Esophagus squamous epithelium (tissue), 5 donors: ENCODE data around the gene HERC4. TPM values are rescaled to one million over a fixed set of nuclear protein-coding genes. Genes with fewer than 3 reads are reported as not detected.

Experiments used
- DNase-seq: peaks from one replicate; lab custom pipeline; 2025; lab: John Stamatoyannopoulos, UW
- H3K27ac ChIP-seq, 4 donors: fragments of 200-600 bp; sonication (generic); one replicate each; pipeline ENCODE4 v1.5.1; 2016 to 2019; ENCODE audit warnings: mild to moderate bottlenecking in 1 of 4
- H3K27me3 ChIP-seq, 4 donors: fragments of 200-600 bp; sonication (generic); 1 replicate in 3 of 4; 2 replicates in 1 of 4; pipeline versions ENCODE4 v1.5.1 to v1.6.0; 2017 to 2021; ENCODE audit warnings: antibody characterized with exemption in 1 of 4
- H3K36me3 ChIP-seq, 3 donors: fragments of 200-600 bp; sonication (generic); one replicate each; pipeline ENCODE4 v1.5.1; 2016 to 2019
- H3K4me1 ChIP-seq, 3 donors: fragments of 200-600 bp; sonication (generic); one replicate each; pipeline ENCODE4 v1.5.1; 2017 to 2019
- H3K4me3 ChIP-seq, 4 donors: fragments of 200-600 bp; sonication (generic); 1 replicate in 3 of 4; 2 replicates in 1 of 4; pipeline ENCODE4 v1.5.1; 2016 to 2019; ENCODE audit warnings: mild to moderate bottlenecking in 2 of 4, moderate library complexity in 1 of 4
- H3K9me3 ChIP-seq, 3 donors: fragments of 200-600 bp; sonication (generic); one replicate each; pipeline ENCODE4 v1.5.1; 2016 to 2019
- CTCF ChIP-seq, 6 experiments: fragments of 450-650 bp in 4 of 6; fragments of 200-600 bp in 2 of 6; sonication (generic) in 2 of 6; IDR thresholded peaks; one replicate each; pipeline ENCODE4 v1.5.1; 2016 to 2019; ENCODE audit warnings: antibody characterized with exemption in 6 of 6, mild to moderate bottlenecking in 4 of 6, moderate library complexity in 4 of 6
- POLR2A ChIP-seq, 4 donors: fragments of 450-650 bp; IDR thresholded peaks; one replicate each; pipeline ENCODE4 v1.6.1; 2017; ENCODE audit warnings: antibody characterized with exemption in 4 of 4, mild to moderate bottlenecking in 4 of 4, moderate library complexity in 3 of 4
- WGBS, 2 donors: methylation state at CpG; one replicate each; pipeline ENCODE4 v1.1.5; 2018; 5-methylcytosine and 5-hydroxymethylcytosine counted together
- intact Hi-C: fragments of 100-400 bp; cut with DNase I; formaldehyde crosslinking; loops from one replicate; pipeline ENCODE4 v1.15.0; 2022
- total RNA-seq, 4 donors: library from RNA; depleted of rRNA; stranded (reverse); fragments of >200 nt; gene quantifications; one replicate each; pipeline ENCODE4 v1.1.0, GENCODE V29; 2016
- donor health status: DM: yes; HTN: yes; CAD: no.

The HERC4 gene
- total RNA-seq, 4 donors from 2014 or later = 23.6 to 47.5 (median 35.0) TPM

DNA sequence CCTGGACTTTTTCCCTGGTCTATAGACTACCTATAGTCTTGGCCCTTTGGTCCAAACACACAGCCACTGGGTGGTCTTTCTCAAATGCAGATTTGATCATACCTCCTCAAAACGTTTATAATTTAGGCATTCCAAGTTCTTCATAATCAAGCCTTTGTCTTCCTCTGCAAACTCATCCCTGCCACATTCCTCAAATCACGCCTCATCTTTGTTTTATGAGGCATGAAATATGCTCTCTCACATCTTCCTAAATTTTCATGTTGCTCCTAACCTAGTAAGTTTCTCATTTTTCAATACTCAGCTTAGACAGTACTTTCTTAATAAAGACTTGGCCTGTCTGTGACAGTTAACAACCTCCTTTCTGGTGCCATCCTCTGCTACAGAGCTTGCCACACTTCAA is 10.9 kb upstream of the HERC4 start:
- TF ChIP-seq POLR2A (IDR thresholded peaks at IDR 0.05) = no peak
- no peak for TF ChIP-seq CTCF (IDR thresholded peaks at IDR 0.05)
- no peak overlapping the region for H3K4me3 ChIP-seq

DNA sequence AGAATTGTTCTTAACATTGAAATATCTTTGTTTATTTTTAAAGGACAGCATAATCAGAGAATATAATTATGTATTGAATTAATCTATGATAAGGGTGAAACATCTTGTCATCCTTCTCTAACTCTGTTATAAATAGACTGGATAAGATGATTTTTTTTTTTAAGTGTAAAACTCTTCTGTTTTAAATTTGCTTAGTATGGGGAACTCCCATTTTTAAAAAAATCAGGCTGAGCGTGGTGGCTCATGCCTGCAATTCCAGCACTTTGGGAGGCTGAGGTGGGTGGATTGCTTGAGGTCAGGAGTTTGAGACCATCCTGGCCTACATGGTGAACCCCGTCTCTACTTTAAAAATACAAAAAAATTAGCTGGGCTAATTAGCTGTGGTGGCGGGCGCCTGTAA is 9.4 kb upstream of the HERC4 start:
- no peak for DNase-seq
- Histone ChIP-seq H3K4me1 (peaks cover 0 to 17% (median 4%) of the 10 kb centered on the region in 3 donors), H3K27me3 (no peaks in the 10 kb centered on the region), H3K4me3 (no peak overlapping the region), H3K36me3 (no peaks in the 10 kb centered on the region), H3K27ac (no peak overlapping the region), H3K9me3 (no peaks in the 10 kb centered on the region)
- WGBS, 2 donors = 84 to 92% methylated on average over 4 of the region's 4 CpGs
- intact Hi-C loops = loop anchor here (10.0 kb wide), 1 partner anchor 70 kb away; no protein-coding TSS in a partner anchor
- TF ChIP-seq CTCF (IDR thresholded peaks at IDR 0.05) (no peak), POLR2A (IDR thresholded peaks at IDR 0.05) (no peak)

More for the DNA sequence above, 10.9 kb upstream of the HERC4 start:
- no peak overlapping the region for H3K27ac ChIP-seq
- no peaks in the 10 kb centered on the region for H3K9me3 ChIP-seq
- no peaks in the 10 kb centered on the region for H3K36me3 ChIP-seq
- WGBS, 2 donors = 56 to 59% methylated on average over 2 of the region's 2 CpGs
- intact Hi-C loops = loop anchor here (10.0 kb wide), 1 partner anchor 69 kb away; no protein-coding TSS in a partner anchor
- no peaks in the 10 kb centered on the region for H3K27me3 ChIP-seq
- DNase-seq = no peak
- H3K4me1 ChIP-seq = peaks cover 0 to 17% (median 4%) of the 10 kb centered on the region in 3 donors

GRCh38 chr10:68083953-68084352 is 8.9 kb upstream of the HERC4 start:
- no peak for DNase-seq
- no peak overlapping the region for H3K4me3 ChIP-seq
- no peaks in the 10 kb centered on the region for H3K9me3 ChIP-seq
- TF ChIP-seq POLR2A (IDR thresholded peaks at IDR 0.05) (no peak), CTCF (IDR thresholded peaks at IDR 0.05) (no peak)
- no peak overlapping the region for H3K27ac ChIP-seq
- 35 to 56% methylated on average over 1 of the region's 1 CpG for WGBS, 2 donors
- peaks cover 0 to 17% (median 4%) of the 10 kb centered on the region in 3 donors for H3K4me1 ChIP-seq
- H3K36me3 ChIP-seq = no peaks in the 10 kb centered on the region
- no peaks in the 10 kb centered on the region for H3K27me3 ChIP-seq
- intact Hi-C loops = loop anchor here (10.0 kb wide), 1 partner anchor 71 kb away; no protein-coding TSS in a partner anchor

DNA sequence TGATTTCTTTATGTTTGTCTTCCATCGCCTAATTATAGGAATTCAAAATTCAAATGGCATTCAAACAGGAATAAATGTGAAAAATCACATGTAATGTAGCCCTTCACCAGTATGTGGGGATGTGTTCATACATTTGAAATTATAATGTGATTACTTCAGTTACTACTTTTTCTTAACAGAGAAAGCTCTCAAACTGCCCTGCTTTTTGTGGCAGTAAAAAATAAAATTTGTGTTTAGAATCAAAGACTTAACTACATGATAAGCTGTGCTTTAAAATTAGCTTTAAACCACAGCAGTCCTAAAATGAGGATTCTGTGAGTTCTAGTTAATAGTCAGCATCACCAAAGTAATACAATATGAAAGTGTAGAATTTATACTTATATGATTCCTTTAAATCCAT is 7.8 kb upstream of the HERC4 start:
- Histone ChIP-seq H3K27ac (no peak overlapping the region), H3K36me3 (no peaks in the 10 kb centered on the region), H3K4me1 (peaks cover 0 to 7% (median 3%) of the 10 kb centered on the region in 3 donors), H3K9me3 (no peaks in the 10 kb centered on the region), H3K4me3 (no peak overlapping the region), H3K27me3 (no peaks in the 10 kb centered on the region)
- DNase-seq = no peak
- 40 to 46% methylated on average over 1 of the region's 1 CpG for WGBS, 2 donors
- intact Hi-C loops = loop anchor here (10.0 kb wide), 1 partner anchor 72 kb away; no protein-coding TSS in a partner anchor
- TF ChIP-seq CTCF (IDR thresholded peaks at IDR 0.05) (peak in 5 of 6 experiments; percentile 29 to 60 (median 35)), POLR2A (IDR thresholded peaks at IDR 0.05) (no peak)

DNA sequence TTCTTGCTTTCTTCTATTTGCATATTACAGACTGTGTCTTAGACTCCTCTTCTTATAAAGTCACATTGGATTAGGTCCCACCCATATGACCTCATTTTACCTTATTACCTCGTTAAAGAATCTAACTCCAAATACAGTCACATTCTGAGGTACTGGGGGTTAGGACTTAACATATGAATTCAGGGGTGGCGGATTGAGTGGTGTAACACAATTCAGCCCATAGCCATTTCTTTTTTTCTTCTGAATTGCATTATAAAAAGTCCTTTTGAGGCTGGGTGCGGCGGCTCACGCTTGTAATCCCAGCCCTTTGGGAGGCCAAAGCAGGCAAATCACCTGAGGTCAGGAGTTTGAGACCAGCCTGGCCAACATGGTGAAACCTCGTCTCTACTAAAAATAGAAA is 6.8 kb upstream of the HERC4 start:
- no peak overlapping the region for H3K27ac ChIP-seq
- H3K36me3 ChIP-seq = no peaks in the 10 kb centered on the region
- TF ChIP-seq POLR2A (IDR thresholded peaks at IDR 0.05) (no peak), CTCF (IDR thresholded peaks at IDR 0.05) (no peak)
- intact Hi-C loops = loop anchor here (10.0 kb wide), 1 partner anchor 73 kb away; no protein-coding TSS in a partner anchor
- no peaks in the 10 kb centered on the region for H3K9me3 ChIP-seq
- H3K27me3 ChIP-seq = no peaks in the 10 kb centered on the region
- H3K4me3 ChIP-seq = no peak overlapping the region
- no peak for DNase-seq
- no peaks in the 10 kb centered on the region for H3K4me1 ChIP-seq
- 71 to 88% methylated on average over 4 to 6 of the region's 6 CpGs for WGBS, 2 donors
